HG02885 (cell line): ENCODE results near the gene STOML3.

Experiments used
- ATAC-seq: cut with Tn5 transposase; IDR thresholded peaks from one replicate; pipeline ENCODE4 v1.9.1; 2021; ENCODE audit warnings: mild to moderate bottlenecking; ENCODE audit not compliant: unreplicated experiment, poor library complexity

The STOML3 gene

DNA sequence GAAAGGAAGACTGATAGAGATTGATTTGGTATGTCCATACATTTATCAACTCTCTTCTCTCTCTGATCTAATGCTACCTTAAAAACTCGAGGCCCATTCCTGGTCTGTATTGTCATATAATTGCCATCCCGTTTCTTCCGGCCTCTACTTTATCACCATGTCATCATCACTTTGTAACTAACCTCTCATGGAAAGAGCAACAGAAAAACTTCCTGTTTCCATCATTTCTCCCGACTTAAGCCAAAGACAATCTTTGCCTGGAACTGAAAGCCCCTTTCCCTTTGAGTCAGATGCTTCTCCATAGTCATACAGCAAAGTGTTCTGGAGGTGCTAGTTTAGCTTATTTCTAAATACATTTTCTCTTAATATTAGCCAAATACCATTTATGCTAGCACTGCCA, 2.8 kb upstream of the STOML3 start:
- no peak for ATAC-seq

- ATAC-seq: no peak
Observed at GRCh38 chr13:38981096-38981495, 9.5 kb downstream of the STOML3 start.

- ATAC-seq: no peak
Observed at GRCh38 chr13:38980750-38981078, 9.9 kb downstream of the STOML3 start.

DNA sequence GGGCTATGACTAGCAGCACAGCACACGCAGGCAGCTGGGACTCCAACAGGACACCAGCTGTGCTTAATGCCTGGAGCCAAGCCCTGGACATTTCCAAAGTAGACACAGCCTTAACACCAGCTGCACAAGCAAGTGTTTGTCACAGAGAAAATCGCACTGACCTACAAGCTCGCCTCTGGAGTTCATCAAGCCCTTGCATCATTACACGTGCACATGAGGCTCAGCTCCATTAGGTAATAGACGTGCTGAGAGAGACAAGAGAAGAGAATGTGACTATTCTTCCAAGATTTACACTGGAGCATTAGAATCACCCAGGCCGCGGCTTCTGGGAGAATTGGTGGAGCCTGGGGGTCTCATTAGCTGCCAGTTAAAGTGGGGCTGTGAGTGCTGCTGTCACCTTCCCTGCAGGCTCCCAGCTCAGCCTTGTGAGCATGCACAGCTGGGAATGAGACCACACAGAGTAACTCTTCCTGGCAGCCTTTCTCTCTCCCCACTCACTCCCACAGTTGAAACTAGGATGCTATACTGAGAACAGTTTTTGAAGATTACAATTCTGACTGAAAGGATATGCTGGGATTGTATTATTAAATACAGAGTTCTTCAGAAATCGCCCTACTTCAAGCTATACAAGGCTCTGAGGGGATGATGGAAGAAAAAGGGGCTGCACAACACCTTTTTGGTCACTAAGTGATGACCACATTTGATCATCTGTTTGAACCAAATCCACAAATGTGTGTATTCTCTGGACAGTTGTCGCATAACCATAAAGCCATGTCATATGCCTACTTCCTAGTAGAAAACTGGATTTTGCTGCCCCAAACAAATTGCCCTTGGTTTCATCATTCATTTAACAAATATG, 10.5 kb downstream of the STOML3 start:
- ATAC-seq: no peak

DNA sequence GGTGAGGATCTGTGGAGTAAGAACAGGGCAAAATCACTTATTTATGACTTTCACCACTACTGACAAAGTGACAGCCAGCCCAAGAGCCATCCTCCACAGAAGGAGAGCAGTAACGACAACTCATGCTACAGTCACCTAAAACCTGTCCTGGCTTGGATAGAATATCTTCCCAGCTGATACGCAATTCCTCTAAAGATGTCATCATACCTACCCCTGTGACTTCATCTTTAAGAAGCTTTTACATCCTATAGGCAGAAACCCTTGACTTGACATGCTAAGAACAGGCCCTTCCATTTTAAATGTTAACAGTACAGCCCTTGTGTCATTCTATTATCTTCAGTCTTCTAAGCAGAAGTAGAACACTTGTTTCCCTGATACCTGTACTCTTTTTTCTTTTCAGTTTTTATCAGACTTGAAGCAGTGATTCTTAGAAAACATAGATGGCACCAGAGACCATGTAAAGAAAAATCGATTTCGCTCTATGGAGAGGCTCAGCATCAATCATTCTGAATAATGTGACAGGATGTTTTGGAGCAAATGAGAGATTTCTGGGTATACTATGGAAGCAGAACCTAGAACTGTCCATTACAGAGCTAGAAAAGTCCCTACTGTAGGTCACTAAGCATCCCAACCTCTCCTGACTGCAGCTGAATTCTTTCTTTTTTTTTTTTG, 20.1 kb downstream of the STOML3 start:
- ATAC-seq: no peak

- ATAC-seq: no peak
Observed at GRCh38 chr13:38969187-38969586, 21.4 kb downstream of the STOML3 start.

DNA sequence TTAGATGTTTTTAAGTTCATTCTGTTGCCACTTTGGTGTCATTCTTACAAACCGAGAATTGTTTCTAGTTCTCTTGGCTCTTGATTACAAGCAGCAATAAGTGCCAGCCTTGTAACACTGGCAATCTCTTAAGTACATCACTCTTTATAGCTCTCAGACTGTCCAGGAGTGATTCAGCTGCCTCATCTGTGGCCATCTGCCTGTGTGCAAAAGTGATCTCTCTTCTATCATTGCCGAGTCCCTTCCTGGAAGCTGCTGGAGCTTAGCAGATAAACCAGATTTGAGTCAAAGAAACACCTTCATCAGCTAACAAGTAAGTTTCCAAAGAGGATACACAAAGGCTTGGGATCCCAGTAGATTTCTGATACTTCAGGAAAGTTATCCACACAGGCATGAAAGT, 23.2 kb downstream of the STOML3 start:
- no peak for ATAC-seq

GRCh38 chr13:38965281-38965680, 25.4 kb downstream of the STOML3 start:
- no peak for ATAC-seq

DNA sequence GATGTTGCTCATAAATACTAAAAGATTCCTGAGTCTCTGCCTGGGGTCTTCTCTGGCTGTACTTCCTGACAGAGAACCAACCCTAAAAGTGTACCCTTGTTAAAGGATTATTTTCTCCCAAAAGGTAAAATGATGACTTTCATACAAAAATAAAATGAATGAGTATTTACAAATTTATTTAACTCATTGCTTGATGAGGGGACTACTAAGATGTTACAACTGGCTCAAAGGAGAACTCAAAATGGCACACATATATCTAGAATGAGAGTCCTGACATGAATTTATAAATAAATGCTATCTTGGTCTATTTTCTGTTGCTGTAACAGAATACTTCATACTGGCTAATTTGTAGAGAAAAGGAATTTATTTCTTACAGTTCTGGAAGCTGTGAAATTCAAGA, 30.5 kb downstream of the STOML3 start:
- no peak for ATAC-seq

GRCh38 chr13:38957794-38958592, 32.6 kb downstream of the STOML3 start:
- ATAC-seq: no peak

GRCh38 chr13:38954844-38955243, 35.8 kb downstream of the STOML3 start:
- ATAC-seq: no peak

DNA sequence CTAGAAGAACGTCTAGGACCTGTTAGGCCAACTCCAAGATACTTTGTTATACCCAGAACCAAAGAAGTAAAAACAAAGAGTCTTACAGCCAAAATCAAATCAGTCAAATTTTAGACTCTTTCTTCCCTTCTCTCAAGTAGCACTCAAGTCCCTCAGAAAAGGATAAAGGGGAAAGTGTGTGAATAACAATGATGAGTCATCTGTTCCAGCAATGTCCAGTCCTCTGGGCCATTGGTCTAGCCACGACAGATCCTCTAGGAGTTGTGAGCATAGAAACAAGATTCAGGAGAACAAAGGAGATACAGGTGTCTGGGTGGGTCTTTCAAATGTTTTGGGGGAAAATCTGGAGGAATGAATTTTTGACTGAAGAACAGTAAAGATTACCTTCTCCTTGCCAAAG, 36.3 kb downstream of the STOML3 start:
- no peak for ATAC-seq

- ATAC-seq: no peak
Observed at GRCh38 chr13:38952827-38953226, 37.8 kb downstream of the STOML3 start.

DNA sequence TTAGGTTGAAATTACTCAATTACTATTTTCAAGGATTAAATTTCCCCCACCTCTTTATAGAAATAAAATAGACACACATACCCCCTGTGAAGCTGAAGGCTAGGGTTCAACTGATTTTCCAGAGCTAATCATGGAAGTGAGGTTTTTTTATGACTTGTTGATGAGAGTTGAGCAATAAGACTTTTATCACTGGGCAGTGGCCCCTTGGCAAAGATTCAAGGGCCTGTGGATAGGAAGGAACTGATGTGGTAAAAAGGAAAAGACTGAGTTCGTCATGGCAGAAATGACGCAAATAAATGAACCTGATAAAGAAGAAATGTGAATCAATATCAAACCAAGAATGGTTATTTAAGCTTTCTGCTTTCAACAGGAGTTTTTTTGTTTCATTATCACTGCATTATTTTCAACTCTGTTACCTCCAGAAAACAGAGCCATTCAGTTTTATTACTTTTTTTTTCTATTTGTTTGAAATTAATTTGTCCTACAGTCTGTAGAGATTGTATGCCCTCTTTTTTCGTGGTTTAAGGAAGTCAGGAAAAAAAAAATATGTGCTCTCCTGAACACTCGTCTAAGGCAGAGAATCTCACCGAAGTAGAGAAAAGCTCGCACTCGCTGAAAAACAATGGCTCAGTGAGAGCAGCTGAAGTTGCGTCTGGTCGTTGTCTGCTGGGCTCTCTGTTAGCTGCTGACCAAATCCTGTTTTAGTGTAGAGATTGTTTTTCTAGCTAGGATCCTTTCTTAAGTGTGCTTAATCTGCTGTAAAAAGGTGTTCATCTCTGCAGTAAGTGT, 38.9 kb downstream of the STOML3 start:
- no peak for ATAC-seq

- ATAC-seq: no peak
Observed at GRCh38 chr13:38950987-38951386, 39.6 kb downstream of the STOML3 start.

DNA sequence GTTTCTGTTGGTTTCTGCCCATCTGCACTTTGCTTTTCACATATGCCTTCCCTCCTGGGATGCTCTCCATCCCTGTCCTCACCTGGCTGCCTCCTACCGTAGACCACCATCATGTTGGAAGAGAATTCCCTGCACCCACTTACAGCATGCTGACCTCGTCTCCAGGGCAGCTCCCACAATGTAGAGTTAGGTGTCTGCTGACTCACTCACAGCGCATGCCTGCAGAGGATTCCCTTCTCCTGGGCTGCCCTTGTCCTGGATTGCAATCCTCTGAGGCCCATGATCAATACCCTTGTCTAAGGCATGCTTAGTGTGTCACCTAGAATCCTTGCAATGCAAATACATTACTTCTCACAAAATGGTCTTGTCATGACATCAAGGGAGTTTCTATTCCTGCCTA, 43.6 kb downstream of the STOML3 start:
- ATAC-seq: no peak

DNA sequence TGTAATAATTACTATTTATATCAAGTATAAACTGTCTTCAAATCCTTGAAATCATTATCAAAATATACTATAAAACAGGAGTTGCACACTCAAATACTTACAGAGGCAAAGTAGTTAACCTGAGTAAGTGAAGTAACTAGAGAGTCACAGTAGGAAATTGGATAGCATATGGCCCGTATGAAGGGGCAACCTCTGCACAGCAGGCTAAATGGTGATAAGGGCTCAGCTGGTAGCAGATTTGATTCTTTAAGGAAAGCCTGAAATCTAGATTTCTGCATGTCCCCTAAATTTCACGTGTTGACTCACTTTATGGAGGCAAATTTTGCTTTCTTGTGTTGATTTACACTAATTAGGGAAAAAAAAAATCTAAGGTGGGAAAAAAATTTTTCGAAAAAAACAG, 46.4 kb downstream of the STOML3 start:
- no peak for ATAC-seq

GRCh38 chr13:38943231-38943630, 47.4 kb downstream of the STOML3 start:
- no peak for ATAC-seq

GRCh38 chr13:38941353-38941945, 49.2 kb downstream of the STOML3 start:
- ATAC-seq: no peak

- no peak for ATAC-seq
Observed at GRCh38 chr13:38933786-38934185, 56.8 kb downstream of the STOML3 start.
